Breast epithelium (tissue), 4 donors: ENCODE data around the gene AHDC1. TPM values are rescaled to one million over a fixed set of nuclear protein-coding genes. Genes with fewer than 3 reads are reported as not detected.

Source experiments
- DNase-seq, 2 donors: peaks; one replicate each; pipeline ENCODE4 v3.0.0-alpha.2; 2019; ENCODE audit warnings: low spot score in 2 of 2
- H3K27ac ChIP-seq, 2 donors: fragments of 200-600 bp; sonication (generic) in 1 of 2; one replicate each; pipeline ENCODE4 v1.5.1; 2016 to 2019; ENCODE audit warnings: mild to moderate bottlenecking in 1 of 2
- H3K27me3 ChIP-seq, 2 donors: fragments of 200-600 bp; sonication (generic) in 1 of 2; one replicate each; pipeline versions ENCODE4 v1.5.1 to v1.6.0; 2017 to 2019; ENCODE audit warnings: control low read depth in 1 of 2, mild to moderate bottlenecking in 1 of 2
- H3K36me3 ChIP-seq: fragments of 200-600 bp; one replicate; pipeline ENCODE4 v1.5.1; 2019
- H3K4me1 ChIP-seq, 2 donors: fragments of 200-600 bp; sonication (generic); one replicate each; pipeline ENCODE4 v1.5.1; 2016 to 2019; ENCODE audit warnings: control low read depth in 1 of 2
- H3K4me3 ChIP-seq, 3 donors: fragments of 200-600 bp; sonication (generic); 1 replicate in 2 of 3; 2 replicates in 1 of 3; pipeline ENCODE4 v1.5.1; 2016 to 2019; ENCODE audit warnings: mild to moderate bottlenecking in 3 of 3, moderate library complexity in 2 of 3
- H3K9me3 ChIP-seq, 2 donors: fragments of 200-600 bp; sonication (generic) in 1 of 2; one replicate each; pipeline ENCODE4 v1.5.1; 2016 to 2019; ENCODE audit warnings: control low read depth in 1 of 2
- CTCF ChIP-seq, 3 donors: fragments of 450-650 bp; IDR thresholded peaks; one replicate each; pipeline ENCODE4 v1.5.1; 2016 to 2017; ENCODE audit warnings: antibody characterized with exemption in 3 of 3, mild to moderate bottlenecking in 3 of 3, moderate library complexity in 3 of 3
- POLR2A ChIP-seq: fragments of 450-650 bp; IDR thresholded peaks from one replicate; pipeline ENCODE4 v1.6.1; 2016; ENCODE audit warnings: antibody characterized with exemption, mild to moderate bottlenecking, moderate library complexity
- POLR2AphosphoS5 ChIP-seq, 3 donors: sonication (generic); formaldehyde crosslinking; IDR thresholded peaks; one replicate each; pipeline ENCODE4 v1.6.1; 2017; ENCODE audit warnings: antibody characterized with exemption in 3 of 3
- intact Hi-C: fragments of 100-400 bp; cut with DNase I; formaldehyde crosslinking; loops from one replicate; pipeline ENCODE4 v1.15.1; 2023; ENCODE audit warnings: low total_unique reads
- total RNA-seq, 3 donors: library from RNA; depleted of rRNA; stranded (reverse); fragments of >200 nt; gene quantifications; one replicate each; pipeline ENCODE4 v1.1.0, GENCODE V29; 2016

AHDC1 gene
- total RNA-seq, 3 donors from 2014 or later: 10.7 to 17.1 (median 15.4) TPM

- intact Hi-C loops: no loop called here
- peak overlapping the region in 1 of 3 donors; percentile 11 for H3K4me3 ChIP-seq
- no peak for DNase-seq
- no peaks in the 10 kb centered on the region for H3K9me3 ChIP-seq
- TF ChIP-seq POLR2A (no peak), POLR2AphosphoS5 (IDR thresholded peaks at IDR 0.05) (no peak), CTCF (IDR thresholded peaks at IDR 0.05) (no peak)
- H3K27me3 ChIP-seq: no peaks in the 10 kb centered on the region
- H3K4me1 ChIP-seq: peaks cover 21 to 33% of the 10 kb centered on the region in 2 donors
- H3K36me3 ChIP-seq: no peaks in the 10 kb centered on the region
- peak overlapping the region; percentile 64 to 93 for H3K27ac ChIP-seq
Observed at GRCh38 chr1:27589841-27590426, 14.0 kb downstream of the AHDC1 start.

- no peaks in the 10 kb centered on the region for H3K36me3 ChIP-seq
- H3K4me3 ChIP-seq: no peak overlapping the region
- intact Hi-C loops: no loop called here
- peak overlapping the region; percentile 64 to 93 for H3K27ac ChIP-seq
- no peaks in the 10 kb centered on the region for H3K9me3 ChIP-seq
- H3K27me3 ChIP-seq: no peaks in the 10 kb centered on the region
- H3K4me1 ChIP-seq: peaks cover 21 to 28% of the 10 kb centered on the region in 2 donors
- TF ChIP-seq CTCF (IDR thresholded peaks at IDR 0.05) (no peak), POLR2AphosphoS5 (IDR thresholded peaks at IDR 0.05) (no peak), POLR2A (no peak)
- no peak for DNase-seq
Observed at GRCh38 chr1:27589441-27589840, 14.5 kb downstream of the AHDC1 start.

- no peak overlapping the region for H3K4me3 ChIP-seq
- intact Hi-C loops: no loop called here
- H3K9me3 ChIP-seq: no peaks in the 10 kb centered on the region
- no peak for TF ChIP-seq CTCF (IDR thresholded peaks at IDR 0.05)
- no peak for TF ChIP-seq POLR2A
- H3K4me1 ChIP-seq: peaks cover 19 to 21% of the 10 kb centered on the region in 2 donors
- H3K36me3 ChIP-seq: no peaks in the 10 kb centered on the region
- peak overlapping the region; percentile 61 to 93 for H3K27ac ChIP-seq
- no peaks in the 10 kb centered on the region for H3K27me3 ChIP-seq
- no peak for DNase-seq
Observed at GRCh38 chr1:27588256-27589232, 15.4 kb downstream of the AHDC1 start.

- no peaks in the 10 kb centered on the region for H3K27me3 ChIP-seq
- DNase-seq: no peak
- H3K27ac ChIP-seq: peak overlapping the region; percentile 38 to 93
- no peaks in the 10 kb centered on the region for H3K36me3 ChIP-seq
- H3K9me3 ChIP-seq: no peaks in the 10 kb centered on the region
- H3K4me1 ChIP-seq: peaks cover 11 to 12% of the 10 kb centered on the region in 2 donors
- intact Hi-C loops: no loop called here
- TF ChIP-seq POLR2AphosphoS5 (IDR thresholded peaks at IDR 0.05): no peak
- no peak for TF ChIP-seq CTCF (IDR thresholded peaks at IDR 0.05)
- no peak for TF ChIP-seq POLR2A
- no peak overlapping the region for H3K4me3 ChIP-seq
Observed at GRCh38 chr1:27585684-27586083, 18.3 kb downstream of the AHDC1 start.

- peak overlapping the region; percentile 36 for H3K27ac ChIP-seq
- H3K27me3 ChIP-seq: no peaks in the 10 kb centered on the region
- no peak overlapping the region for H3K4me3 ChIP-seq
- DNase-seq: no peak
- H3K4me1 ChIP-seq: no peaks in the 10 kb centered on the region
- no peaks in the 10 kb centered on the region for H3K36me3 ChIP-seq
- intact Hi-C loops: no loop called here
- H3K9me3 ChIP-seq: no peaks in the 10 kb centered on the region
- TF ChIP-seq POLR2A: no peak
- TF ChIP-seq POLR2AphosphoS5 (IDR thresholded peaks at IDR 0.05): no peak
- no peak for TF ChIP-seq CTCF (IDR thresholded peaks at IDR 0.05)
Observed at GRCh38 chr1:27584453-27584852, 19.5 kb downstream of the AHDC1 start.
